Nephron (organoid): ENCODE results near the gene SRSF6.
"Not testable (repeated sequence)": the region's sequence is repeated elsewhere in the genome, so short reads cannot be mapped to it uniquely, and the experiment has no call there.

Experiments
- H3K27ac Mint-ChIP-seq, 3 experiments: 2 replicates each; pipeline ENCODE4 v1.8.0; 2020; ENCODE audit warnings: mixed read lengths in 3 of 3, mild to moderate bottlenecking in 2 of 3, moderate library complexity in 1 of 3
- H3K27me3 Mint-ChIP-seq: 2 replicates; pipeline ENCODE4 v1.8.0; 2021; ENCODE audit warnings: low read depth, mild to moderate bottlenecking, moderate library complexity, mixed read lengths
- H3K36me3 Mint-ChIP-seq: 2 replicates; pipeline ENCODE4 v1.8.0; 2020; ENCODE audit warnings: low read depth, mixed read lengths
- H3K4me1 Mint-ChIP-seq: 2 replicates; pipeline ENCODE4 v1.8.0; 2020; ENCODE audit warnings: mixed read lengths
- H3K4me3 Mint-ChIP-seq, 3 experiments: 2 replicates each; pipeline ENCODE4 v1.8.0; 2020; ENCODE audit warnings: mild to moderate bottlenecking in 3 of 3, mixed read lengths in 3 of 3, moderate library complexity in 2 of 3
- H3K9me3 Mint-ChIP-seq: 2 replicates; pipeline ENCODE4 v1.8.0; 2020; ENCODE audit warnings: mixed read lengths
- CTCF ChIP-seq, 3 experiments: fragments of 200-600 bp; sonication (generic); IDR thresholded peaks; one replicate each; pipeline ENCODE4 v1.5.0; 2021; ENCODE audit warnings: antibody characterized with exemption in 3 of 3; ENCODE audit not compliant: unreplicated experiment in 3 of 3

Gene SRSF6

GRCh38 chr20:43444107-43444506, 13.6 kb upstream of the SRSF6 start:
- H3K9me3 Mint-ChIP-seq: no peaks in the 10 kb centered on the region

GRCh38 chr20:43446361-43446879, 11.3 kb upstream of the SRSF6 start:
- peaks cover 6% of the 10 kb centered on the region for H3K4me1 Mint-ChIP-seq
- no peak overlapping the region for H3K4me3 Mint-ChIP-seq
- H3K27me3 Mint-ChIP-seq: peaks cover 19% of the 10 kb centered on the region
- no peaks in the 10 kb centered on the region for H3K9me3 Mint-ChIP-seq
- no peak for TF ChIP-seq CTCF (IDR thresholded peaks at IDR 0.05; ENCODE audit: unreplicated experiment in 3 of 3)
- no peaks in the 10 kb centered on the region for H3K36me3 Mint-ChIP-seq
- no peak overlapping the region for H3K27ac Mint-ChIP-seq

More at GRCh38 chr20:43444107-43444506, 13.6 kb upstream of the SRSF6 start:
- H3K27ac Mint-ChIP-seq: no peak overlapping the region
- no peaks in the 10 kb centered on the region for H3K36me3 Mint-ChIP-seq
- peaks cover 6% of the 10 kb centered on the region for H3K4me1 Mint-ChIP-seq
- H3K4me3 Mint-ChIP-seq: no peak overlapping the region
- TF ChIP-seq CTCF (IDR thresholded peaks at IDR 0.05; ENCODE audit: unreplicated experiment in 3 of 3): no peak
- H3K27me3 Mint-ChIP-seq: peaks cover 15% of the 10 kb centered on the region

GRCh38 chr20:43448431-43448747, 9.3 kb upstream of the SRSF6 start:
- H3K4me1 Mint-ChIP-seq, H3K9me3 Mint-ChIP-seq, H3K4me3 Mint-ChIP-seq, H3K36me3 Mint-ChIP-seq, H3K27ac Mint-ChIP-seq: not testable (repeated sequence)
- peaks cover 22% of the 10 kb centered on the region for H3K27me3 Mint-ChIP-seq

GRCh38 chr20:43448748-43449535, 8.8 kb upstream of the SRSF6 start:
- Mint-ChIP-seq H3K4me1 (no peaks in the 10 kb centered on the region), H3K27ac (no peak overlapping the region), H3K4me3 (no peak overlapping the region), H3K27me3 (peaks cover 21% of the 10 kb centered on the region), H3K9me3 (no peaks in the 10 kb centered on the region), H3K36me3 (no peaks in the 10 kb centered on the region)
- TF ChIP-seq CTCF (IDR thresholded peaks at IDR 0.05; ENCODE audit: unreplicated experiment in 3 of 3): peak; percentile 59 to 72 (median 61)

GRCh38 chr20:43450841-43451799, 6.6 kb upstream of the SRSF6 start:
- H3K9me3 Mint-ChIP-seq: no peaks in the 10 kb centered on the region
- H3K4me3 Mint-ChIP-seq: no peak overlapping the region
- no peaks in the 10 kb centered on the region for H3K4me1 Mint-ChIP-seq
- H3K27ac Mint-ChIP-seq: no peak overlapping the region
- peaks cover 23% of the 10 kb centered on the region for H3K27me3 Mint-ChIP-seq
- TF ChIP-seq CTCF (IDR thresholded peaks at IDR 0.05; ENCODE audit: unreplicated experiment in 3 of 3): no peak
- H3K36me3 Mint-ChIP-seq: no peaks in the 10 kb centered on the region

- no peak overlapping the region for H3K27ac Mint-ChIP-seq
- no peaks in the 10 kb centered on the region for H3K36me3 Mint-ChIP-seq
- no peak overlapping the region for H3K4me3 Mint-ChIP-seq
- H3K4me1 Mint-ChIP-seq: peaks cover 6% of the 10 kb centered on the region
- H3K9me3 Mint-ChIP-seq: no peaks in the 10 kb centered on the region
- TF ChIP-seq CTCF (IDR thresholded peaks at IDR 0.05; ENCODE audit: unreplicated experiment in 3 of 3): no peak
- peaks cover 23% of the 10 kb centered on the region for H3K27me3 Mint-ChIP-seq
These were observed 5.1 kb upstream of the SRSF6 start for GRCh38 chr20:43452404-43453126.

GRCh38 chr20:43456252-43456651, 1.4 kb upstream of the SRSF6 start:
- H3K36me3 Mint-ChIP-seq: peaks cover 27% of the 10 kb centered on the region
- peak overlapping the region; percentile 85 to 91 (median 90) for H3K4me3 Mint-ChIP-seq
- peak overlapping the region in 2 of 3 experiments; percentile 98 to 99 for H3K27ac Mint-ChIP-seq
- peaks cover 23% of the 10 kb centered on the region for H3K4me1 Mint-ChIP-seq
- not testable (repeated sequence) for H3K27me3 Mint-ChIP-seq, H3K9me3 Mint-ChIP-seq
